ENCODE results near the gene CASP2. TPM values are rescaled to one million over a fixed set of nuclear protein-coding genes. Genes with fewer than 3 reads are reported as not detected.

Gene CASP2
- polyA plus RNA-seq, 1 of the 3 experiments (the other 2 are of a cell fraction), result 19.7 TPM

- Histone ChIP-seq H3K79me2 (ENCODE audit: insufficient read depth) (no peaks in the 10 kb centered on the region; the same call in 1 of the 2 replicates), H3K27me3 (ENCODE audit: insufficient read depth) (no peaks in the 10 kb centered on the region), H3K27ac (ENCODE audit: low read depth in 2 of 2, low read length in 1 of 2) (no peak overlapping the region), H3K9me3 (no peaks in the 10 kb centered on the region), H3K36me3 (replicated peaks in 1 of 2; ENCODE audit: control insufficient read depth in 1 of 2, insufficient read depth in 2 of 2, low read length in 1 of 2) (peaks cover 79 to 87% of the 10 kb centered on the region in 2 experiments), H3K9me2 (no peaks in the 10 kb centered on the region), H3K9ac (no peak overlapping the region), H4K20me1 (ENCODE audit: insufficient read depth) (peaks cover 5% of the 10 kb centered on the region; the same call in 1 of the 2 replicates), H3F3A (replicated peaks; ENCODE audit: insufficient read depth) (peaks cover 6% of the 10 kb centered on the region), H3K4me2 (no peak overlapping the region), H2AFZ (ENCODE audit: low read depth) (no peak overlapping the region), H3K4me1 (ENCODE audit: control insufficient read depth in 1 of 2, insufficient read depth in 2 of 2, low read depth in 1 of 2, low read length in 1 of 2) (no peaks in the 10 kb centered on the region; a peak in 1 of 4 replicates), H3K4me3 (ENCODE audit: low read depth in 2 of 2, low read length in 1 of 2) (no peak overlapping the region)
- CTCF ChIA-PET, result interaction anchor here (0.7 to 3.1 kb wide), 14 partner anchors 9 to 103 kb away, joined by 3 to 14 read pairs (median 5); partner anchors contain the start of gene GSTK1
- DNase-seq, result no peak
- no peak for TF ChIP-seq MEF2A (IDR thresholded peaks at IDR 0.05; ENCODE audit: borderline replicate concordance, low read depth)
- TF ChIP-seq SMC3 (IDR thresholded peaks at IDR 0.05; ENCODE audit: low read depth, low read length), result no peak
- no peak for TF ChIP-seq ZBTB33 (IDR thresholded peaks at IDR 0.05; ENCODE audit: borderline replicate concordance, low read depth)
- no peak for TF ChIP-seq JUND (IDR thresholded peaks at IDR 0.05)
- TF ChIP-seq EP300 (IDR thresholded peaks at IDR 0.05; ENCODE audit: borderline replicate concordance in 1 of 2, low read depth in 1 of 2, low read length in 1 of 2), result no peak
- TF ChIP-seq CHD2 (IDR thresholded peaks at IDR 0.05; ENCODE audit: low read length, partially characterized antibody), result no peak
- WGBS (ENCODE audit: low lambda C conversion rate), result 85% methylated on average over 6 of the region's 6 CpGs
- POLR2A ChIA-PET, result no interaction called here
Measured at GRCh38 chr7:143304938-143305337, 16.8 kb downstream of the CASP2 start.

- no peaks in the 10 kb centered on the region for H3K27me3 ChIP-seq (ENCODE audit: insufficient read depth)
- CTCF ChIA-PET, result interaction anchor here (0.6 to 3.1 kb wide), 16 partner anchors 9 to 102 kb away, joined by 3 to 14 read pairs (median 4); partner anchors contain the start of gene GSTK1
- no peak overlapping the region for H3K4me2 ChIP-seq
- H4K20me1 ChIP-seq (ENCODE audit: insufficient read depth), result peaks cover 5% of the 10 kb centered on the region; the same call in 1 of the 2 replicates
- H3K4me1 ChIP-seq (ENCODE audit: control insufficient read depth in 1 of 2, insufficient read depth in 2 of 2, low read depth in 1 of 2, low read length in 1 of 2), result no peaks in the 10 kb centered on the region; a peak in 1 of 4 replicates
- H2AFZ ChIP-seq (ENCODE audit: low read depth), result no peak overlapping the region
- DNase-seq, result peak; percentile 68
- H3K9me2 ChIP-seq, result no peaks in the 10 kb centered on the region
- H3K36me3 ChIP-seq (replicated peaks in 1 of 2; ENCODE audit: control insufficient read depth in 1 of 2, insufficient read depth in 2 of 2, low read length in 1 of 2), result peaks cover 72 to 81% of the 10 kb centered on the region in 2 experiments
- 82% methylated on average over 10 of the region's 10 CpGs for WGBS (ENCODE audit: low lambda C conversion rate)
- no peak overlapping the region for H3K4me3 ChIP-seq (ENCODE audit: low read depth in 2 of 2, low read length in 1 of 2)
- no peaks in the 10 kb centered on the region; the same call in 1 of the 2 replicates for H3K79me2 ChIP-seq (ENCODE audit: insufficient read depth)
- POLR2A ChIA-PET, result no interaction called here
- H3F3A ChIP-seq (replicated peaks; ENCODE audit: insufficient read depth), result peaks cover 6% of the 10 kb centered on the region
- H3K27ac ChIP-seq (ENCODE audit: low read depth in 2 of 2, low read length in 1 of 2), result no peak overlapping the region
- H3K9me3 ChIP-seq, result no peaks in the 10 kb centered on the region
- no peak overlapping the region for H3K9ac ChIP-seq
- TF ChIP-seq RCOR1 (IDR thresholded peaks at IDR 0.05; ENCODE audit: low read length), result no peak
- TF ChIP-seq MXI1 (IDR thresholded peaks at IDR 0.05; ENCODE audit: low read depth, low read length), result no peak
- no peak for TF ChIP-seq SIN3A (IDR thresholded peaks at IDR 0.05; ENCODE audit: borderline replicate concordance, low read depth, low read length)
- no peak for TF ChIP-seq EP300 (IDR thresholded peaks at IDR 0.05; ENCODE audit: borderline replicate concordance in 1 of 2, low read depth in 1 of 2, low read length in 1 of 2)
- TF ChIP-seq TCF12 (IDR thresholded peaks at IDR 0.05), result no peak
- TF ChIP-seq GATA2 (CRISPR knock-in tag; IDR thresholded peaks at IDR 0.05), result no peak
- TF ChIP-seq RXRA (IDR thresholded peaks at IDR 0.05; ENCODE audit: borderline replicate concordance, low read depth), result no peak
- no peak for TF ChIP-seq CHD2 (IDR thresholded peaks at IDR 0.05; ENCODE audit: low read length, partially characterized antibody)
- TF ChIP-seq PBX3 (IDR thresholded peaks at IDR 0.05), result no peak
- no peak for TF ChIP-seq MEF2A (IDR thresholded peaks at IDR 0.05; ENCODE audit: borderline replicate concordance, low read depth)
- TF ChIP-seq SMC3 (IDR thresholded peaks at IDR 0.05; ENCODE audit: low read depth, low read length), result peak; percentile 59
- TF ChIP-seq TEAD4 (IDR thresholded peaks at IDR 0.05; ENCODE audit: borderline replicate concordance, insufficient read depth), result no peak
- peak; percentile 92 for TF ChIP-seq CTCF (IDR thresholded peaks at IDR 0.05)
- TF ChIP-seq USF1 (IDR thresholded peaks at IDR 0.05; ENCODE audit: borderline replicate concordance, low read depth), result no peak
- no peak for TF ChIP-seq IRF3 (IDR thresholded peaks at IDR 0.05; ENCODE audit: low read depth, low read length)
- no peak for TF ChIP-seq YY1 (IDR thresholded peaks at IDR 0.05; ENCODE audit: low read depth)
- no peak for TF ChIP-seq EZH2phosphoT487 (IDR thresholded peaks at IDR 0.05; ENCODE audit: borderline replicate concordance, low read depth)
- TF ChIP-seq ELF1 (IDR thresholded peaks at IDR 0.05), result no peak
Measured at GRCh38 chr7:143305423-143306070, 17.4 kb downstream of the CASP2 start.

All from SK-N-SH (cell line).